GM19467 (cell line): ENCODE data around the gene ICOS.
A peak's percentile ranks its signal among the peaks of the same experiment; 100 is the strongest.
"Not testable (repeated sequence)": the region's sequence is repeated elsewhere in the genome, so short reads cannot be mapped to it uniquely, and the experiment has no call there.

ENCODE experiments used
- ATAC-seq: cut with Tn5 transposase; IDR thresholded peaks from one replicate; pipeline ENCODE4 v1.9.1; 2021; ENCODE audit warnings: mild to moderate bottlenecking, moderate library complexity; ENCODE audit not compliant: unreplicated experiment

Gene ICOS

DNA sequence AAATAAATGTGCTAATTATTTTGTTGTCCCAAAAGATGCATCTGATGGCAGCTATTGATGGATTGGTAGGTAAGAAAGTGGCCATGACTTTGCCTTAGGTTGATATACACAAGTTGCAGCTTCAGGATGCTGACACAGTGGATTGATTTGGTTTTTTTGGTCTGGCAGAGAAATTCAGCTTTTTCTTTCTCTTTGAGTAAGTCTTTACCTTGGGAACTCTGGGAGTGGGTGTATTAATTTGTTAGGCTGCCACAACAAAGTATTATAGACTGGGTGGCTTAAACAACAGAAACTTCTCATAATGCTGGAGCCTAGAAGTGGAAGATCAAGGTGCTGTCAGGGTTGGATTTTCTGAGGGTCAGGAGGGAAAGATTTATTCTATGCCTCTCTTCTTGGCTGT is 19.8 kb upstream of the ICOS start:
- ATAC-seq = no peak

DNA sequence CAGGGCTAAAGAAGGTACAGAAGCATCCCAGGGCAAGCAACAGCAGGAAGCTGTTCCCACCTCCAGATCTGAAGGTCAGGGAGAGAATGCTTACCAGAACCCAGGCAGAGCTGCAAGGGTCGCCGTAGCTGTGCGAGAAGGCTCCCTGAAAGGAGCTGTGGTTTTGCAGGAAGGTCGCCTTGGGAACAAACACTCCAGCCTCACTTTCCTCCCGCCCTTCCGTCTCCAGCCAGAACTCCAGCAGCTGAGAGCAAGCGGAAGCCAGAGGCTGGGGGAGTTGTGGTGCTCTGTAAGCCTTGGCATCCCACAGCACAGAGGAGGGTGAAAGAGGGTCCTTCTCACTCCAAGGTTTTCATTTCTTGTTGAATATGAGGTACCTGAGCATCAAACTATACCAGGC is 18.3 kb upstream of the ICOS start:
- ATAC-seq = no peak

DNA sequence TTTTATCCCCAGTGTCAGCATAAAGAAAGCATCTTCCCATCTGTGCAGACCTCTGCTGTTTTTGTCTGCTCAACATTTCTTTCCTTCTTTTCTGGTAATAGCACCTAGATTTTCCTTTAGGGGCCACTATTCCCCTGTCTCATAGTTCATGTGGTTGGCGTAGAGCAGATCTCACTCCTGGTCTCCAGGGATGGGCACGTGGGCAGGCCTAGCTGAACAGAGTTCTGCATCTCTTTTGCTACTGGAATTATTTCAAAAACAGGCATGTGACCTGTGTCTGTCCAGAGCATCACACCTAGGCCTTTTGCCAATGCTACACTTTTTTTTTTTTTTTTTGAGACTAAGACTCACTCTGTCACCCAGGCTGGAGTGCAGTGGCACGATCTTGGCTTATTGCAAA is 17.7 kb upstream of the ICOS start:
- ATAC-seq = no peak

DNA sequence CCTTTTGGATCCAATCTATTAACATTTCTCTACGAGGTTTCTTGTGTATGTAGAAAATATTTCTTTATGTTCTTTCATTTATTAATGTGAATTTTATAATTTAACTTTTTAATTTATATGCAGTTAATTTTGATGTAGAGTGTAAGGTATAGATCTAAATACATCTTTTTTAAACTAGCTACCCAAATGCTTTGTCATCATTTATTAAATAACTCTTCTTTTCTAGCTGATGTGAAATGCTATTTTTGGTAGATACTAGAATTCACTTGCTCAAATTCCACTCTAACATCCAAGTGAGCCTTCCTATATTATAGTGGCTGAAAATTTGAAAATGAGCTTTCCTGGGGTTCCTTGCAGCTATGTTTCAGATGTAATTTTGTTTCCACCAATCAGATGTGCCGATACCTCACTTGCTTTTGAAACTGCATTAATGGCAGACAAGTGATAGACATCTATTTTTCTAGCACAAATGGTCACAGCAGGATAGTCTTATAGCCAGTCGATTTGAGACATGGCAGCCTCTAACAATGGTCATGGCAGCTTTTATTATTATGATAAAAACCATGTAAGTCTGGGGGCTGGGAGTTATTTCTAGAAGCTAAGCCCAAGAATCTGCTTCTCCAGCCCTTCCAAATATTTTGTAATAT is 10.9 kb upstream of the ICOS start:
- ATAC-seq = no peak

DNA sequence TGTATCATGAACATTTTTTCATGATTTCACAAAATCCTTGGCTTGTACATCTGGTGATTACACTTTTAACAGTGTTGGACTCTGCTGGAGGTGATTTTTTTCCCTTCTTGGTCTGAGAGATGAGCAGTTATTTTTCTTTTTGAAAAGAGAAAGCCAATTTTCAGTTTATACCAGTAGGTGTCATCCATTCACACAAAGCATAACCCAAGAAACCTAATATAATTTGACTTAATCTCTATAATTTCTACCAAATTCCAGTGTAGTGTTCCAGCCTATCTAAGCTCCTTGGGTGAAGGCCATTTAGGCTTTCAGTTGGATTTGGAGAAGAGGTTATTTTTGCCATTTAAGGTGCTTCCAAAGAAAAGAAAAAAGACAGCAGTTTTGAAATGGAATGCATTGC is 7.7 kb upstream of the ICOS start:
- no peak for ATAC-seq

DNA sequence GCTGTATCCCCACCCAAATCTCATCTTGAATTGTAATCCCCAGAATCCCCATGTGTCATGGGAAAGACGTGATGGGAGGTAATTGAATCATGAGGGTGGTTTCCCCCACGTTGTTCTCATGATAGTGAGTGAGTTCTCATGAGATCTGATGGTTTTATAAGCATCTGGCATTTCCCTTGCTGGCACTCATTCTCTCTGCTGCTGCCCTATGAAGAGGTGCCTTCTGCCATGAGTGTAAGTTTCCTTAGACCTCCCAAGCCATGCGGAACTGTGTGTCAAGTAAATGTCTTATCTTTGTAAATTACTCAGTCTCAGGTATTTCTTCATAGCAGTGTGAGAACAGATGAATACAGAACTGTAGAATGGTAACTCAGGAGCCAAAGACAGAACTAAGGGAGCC is 5.3 kb upstream of the ICOS start:
- not testable (repeated sequence) for ATAC-seq

DNA sequence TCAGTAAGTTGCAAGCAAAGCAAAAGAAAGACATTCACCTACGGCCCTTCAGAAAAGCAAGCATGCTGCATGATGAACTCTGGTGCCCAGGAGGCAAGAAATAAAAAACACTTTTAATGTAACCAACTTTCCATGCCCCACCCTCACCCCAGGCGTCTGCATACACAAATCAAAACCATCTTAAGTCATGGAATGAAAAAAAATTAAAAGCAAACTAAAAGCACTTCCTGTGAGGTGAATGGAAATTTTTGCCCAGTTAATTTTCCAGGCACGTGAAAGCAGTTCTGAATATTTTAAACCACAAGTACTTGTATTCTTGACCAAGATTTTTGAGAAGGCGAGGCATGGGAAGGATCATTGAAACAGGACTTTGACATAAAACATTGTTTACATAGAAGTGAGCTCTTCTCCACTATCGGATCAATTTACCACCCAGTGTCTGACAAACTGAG is 2.5 kb upstream of the ICOS start:
- ATAC-seq = no peak

DNA sequence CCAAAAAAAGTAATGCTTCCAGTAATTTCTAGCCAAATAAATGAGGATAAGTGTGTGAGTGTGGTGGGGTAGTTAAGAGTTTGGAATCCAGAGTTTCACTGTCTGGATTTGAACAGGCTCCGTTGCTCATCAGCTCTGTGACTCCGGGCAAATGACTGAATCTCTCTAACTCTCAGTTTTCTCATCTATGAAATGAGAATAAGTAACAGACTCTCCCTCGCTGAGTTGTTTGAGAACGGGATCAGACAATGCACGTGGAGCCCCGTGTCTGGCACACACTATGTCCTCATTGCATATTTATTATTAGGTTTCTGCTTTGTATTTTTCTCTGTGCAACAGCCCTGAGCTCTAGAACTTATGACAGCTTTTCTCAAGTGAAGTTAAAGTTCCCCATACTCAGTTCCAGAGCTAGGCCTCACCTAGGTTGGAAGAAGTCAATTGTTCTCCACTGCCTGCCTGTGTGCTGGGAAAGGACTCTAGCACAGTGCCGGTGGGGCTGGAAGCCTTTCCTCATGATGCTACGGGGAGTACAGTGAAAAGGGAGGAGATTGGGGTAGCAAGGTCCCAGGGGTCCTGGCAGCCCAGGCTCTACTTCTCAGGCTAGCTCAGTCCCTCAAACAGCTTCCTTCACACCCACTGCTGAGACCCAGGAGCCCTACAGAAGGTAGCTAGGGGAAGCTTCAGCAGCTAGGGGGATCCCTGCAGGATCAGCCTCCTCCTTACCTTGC is 1.7 kb upstream of the ICOS start:
- no peak for ATAC-seq

DNA sequence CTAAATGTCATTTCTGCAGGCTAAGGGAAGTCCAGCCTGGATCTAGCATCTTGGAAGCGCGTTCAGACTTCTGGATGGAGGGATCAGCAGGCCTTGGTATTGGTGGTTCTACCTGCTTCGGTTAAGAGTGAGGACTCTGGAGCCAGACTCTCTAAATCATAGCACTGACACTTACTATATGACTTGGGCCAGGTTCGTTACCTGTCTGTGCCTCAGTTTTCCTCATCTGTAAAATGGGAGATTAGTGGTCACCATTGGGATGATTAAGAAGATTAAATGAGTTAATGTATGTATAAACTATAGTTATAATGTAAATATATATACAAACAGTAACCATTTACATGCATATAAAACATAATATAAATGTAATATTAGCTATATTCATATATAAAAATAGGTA is 995 bp upstream of the ICOS start:
- no peak for ATAC-seq

DNA sequence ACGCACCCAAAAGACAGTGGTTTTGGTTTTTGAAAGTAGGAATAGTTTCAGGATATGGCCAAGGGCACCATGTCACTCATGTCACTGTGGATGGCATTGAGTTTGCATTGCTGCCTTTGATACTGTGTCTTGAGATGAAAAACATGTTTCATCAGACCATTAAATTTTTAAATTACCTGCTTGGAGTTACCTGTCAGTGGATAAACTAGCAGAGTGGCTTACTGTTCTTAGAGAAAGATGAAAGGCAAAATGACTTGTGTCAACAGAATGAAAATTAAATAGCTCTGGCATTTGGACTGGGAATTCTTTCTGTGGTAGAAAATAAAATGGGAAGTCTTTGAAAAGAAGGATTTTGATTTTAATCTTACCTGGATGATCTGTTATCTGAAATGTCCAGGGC is 386 bp downstream of the ICOS start:
- ATAC-seq = no peak

DNA sequence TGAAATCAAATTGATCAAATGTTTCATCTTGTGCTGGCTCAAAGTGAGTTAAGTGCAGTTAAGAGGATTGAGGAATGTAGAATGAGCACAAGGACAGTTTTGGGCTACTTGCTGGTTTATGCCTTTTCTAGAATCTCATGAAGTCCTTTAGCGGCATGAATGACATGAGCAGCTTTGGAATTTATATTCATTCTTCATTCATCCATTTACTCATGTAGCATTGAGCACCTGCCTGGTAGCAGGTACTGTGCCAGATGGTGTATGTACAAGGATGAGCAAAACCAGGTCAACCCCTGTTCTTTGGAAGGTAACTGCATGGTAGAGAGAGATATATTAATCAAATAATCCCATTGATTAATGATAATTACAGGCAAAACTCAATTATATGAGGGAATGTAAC is 1.2 kb downstream of the ICOS start:
- ATAC-seq = no peak

DNA sequence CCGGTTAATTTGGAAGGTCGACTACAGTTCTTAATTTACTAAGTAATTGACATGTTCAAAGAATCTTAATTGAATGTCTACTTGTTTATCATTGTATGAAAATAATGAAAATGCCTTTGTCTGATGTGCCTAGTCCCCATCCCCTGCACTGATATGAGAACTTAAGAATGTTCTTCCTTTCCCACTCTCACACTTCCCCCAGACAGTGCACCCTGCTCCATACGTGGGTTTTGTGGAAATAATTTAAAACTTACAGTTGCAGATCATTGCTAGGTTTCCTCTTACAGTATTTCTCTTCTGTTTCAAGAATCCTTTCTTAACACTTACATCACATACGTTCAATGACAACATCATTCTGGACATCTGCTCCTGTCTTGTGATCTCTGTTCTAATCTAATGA is 3.5 kb downstream of the ICOS start:
- ATAC-seq = no peak

DNA sequence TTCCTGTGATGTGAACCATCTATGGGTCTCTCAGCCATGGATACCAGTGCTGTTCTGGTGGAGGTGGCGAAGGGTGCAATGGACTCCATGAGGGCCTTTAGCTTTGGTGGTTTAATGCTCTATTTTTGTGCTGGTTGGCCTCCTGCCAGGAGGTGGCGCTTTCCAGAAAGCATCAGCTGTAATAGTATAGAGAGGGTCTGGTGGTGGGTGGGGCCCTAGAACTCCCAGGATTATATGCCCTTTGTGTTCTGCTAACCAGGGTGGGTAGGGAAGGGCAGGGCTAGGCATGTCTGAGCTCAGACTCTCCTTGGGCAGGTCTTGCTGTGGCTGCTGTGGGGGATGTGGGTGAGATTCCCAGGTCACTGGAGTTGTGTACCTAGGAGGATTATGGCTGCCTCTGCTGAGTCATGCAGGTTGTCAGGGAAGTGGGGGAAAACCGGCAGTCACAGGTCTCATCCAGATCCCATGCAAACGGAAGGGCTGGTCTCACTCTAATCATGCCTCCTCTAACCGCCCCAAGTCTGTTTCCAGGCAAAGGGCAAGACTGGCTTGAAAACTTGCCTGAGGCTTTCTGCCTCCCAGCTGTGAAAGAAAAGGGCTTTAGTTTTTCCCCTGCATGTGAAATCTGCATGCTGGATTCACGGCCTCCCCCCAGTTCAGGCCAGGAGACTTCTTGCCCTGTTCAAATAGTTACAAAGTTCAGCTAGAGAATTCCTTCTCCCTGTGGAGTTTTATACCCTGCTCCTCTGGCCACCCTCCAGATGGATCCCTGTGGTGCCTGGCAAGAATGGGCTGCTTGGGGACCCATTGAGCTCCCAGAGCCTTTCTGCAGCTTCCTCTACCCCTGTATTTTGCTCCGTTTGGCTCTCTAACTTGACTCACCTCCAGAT is 7.2 kb downstream of the ICOS start:
- not testable (repeated sequence) for ATAC-seq

DNA sequence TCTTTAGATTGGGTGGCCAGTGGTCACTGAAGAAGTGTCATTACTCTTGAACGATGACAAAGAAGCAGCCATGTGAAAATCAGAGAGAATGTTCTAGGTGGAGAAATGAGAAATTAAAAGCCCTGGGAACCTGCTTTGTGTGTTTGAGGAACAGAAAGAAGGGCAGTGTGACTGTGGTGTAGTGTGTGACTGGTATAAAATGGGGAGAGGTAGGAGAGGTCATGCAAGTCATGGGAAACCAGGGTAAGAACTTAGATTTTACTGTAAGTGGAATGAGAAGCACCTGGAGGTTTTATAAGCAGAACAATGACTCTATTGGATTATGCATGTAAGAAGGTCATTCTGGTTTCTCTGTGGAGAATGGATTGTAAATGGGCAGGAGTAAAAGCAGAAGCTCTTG is 12.2 kb downstream of the ICOS start:
- no peak for ATAC-seq

DNA sequence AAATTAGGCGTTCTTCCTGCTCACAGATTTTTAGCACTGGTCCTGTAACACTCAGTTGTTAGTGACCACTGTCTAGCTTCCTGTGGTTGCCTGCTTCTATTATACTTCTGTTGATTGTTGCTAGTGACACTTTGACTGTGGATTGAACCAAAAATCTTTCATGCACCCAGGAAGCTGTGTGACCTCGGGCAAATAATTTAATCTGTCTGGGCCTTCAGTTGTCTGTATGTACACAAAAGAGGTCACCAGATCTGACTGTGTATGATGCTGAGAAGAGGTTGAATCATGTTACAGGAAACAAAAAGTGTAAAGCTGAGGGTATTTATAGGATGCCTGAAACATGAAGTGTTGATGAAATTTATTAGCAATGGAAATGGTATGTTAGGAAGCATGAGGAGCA is 12.7 kb downstream of the ICOS start:
- no peak for ATAC-seq

DNA sequence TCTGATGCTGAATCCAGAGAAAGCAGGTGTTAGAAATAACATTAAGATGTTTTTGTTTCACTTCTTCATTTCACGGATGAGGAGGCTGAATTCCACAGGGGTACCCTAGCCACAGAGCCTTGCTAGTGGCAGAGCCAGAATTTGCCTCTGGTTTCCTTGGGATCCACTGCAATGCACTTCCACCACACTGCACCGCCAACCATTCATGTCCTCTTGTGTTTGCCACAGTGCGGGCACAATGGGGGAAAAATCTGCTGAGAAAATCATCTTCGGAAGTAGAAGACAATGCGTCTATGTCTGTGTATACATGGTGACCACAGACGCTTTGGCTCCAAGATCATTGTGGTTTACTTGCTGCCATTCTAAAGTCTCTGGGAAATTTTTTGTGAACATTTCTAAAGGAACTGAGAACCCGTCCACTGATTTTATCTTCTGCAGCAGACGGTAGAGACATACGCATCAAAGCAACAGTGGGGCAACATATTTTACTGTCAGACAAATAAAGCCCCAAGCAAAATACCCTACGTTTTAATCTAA is 14.9 kb downstream of the ICOS start:
- ATAC-seq = no peak

DNA sequence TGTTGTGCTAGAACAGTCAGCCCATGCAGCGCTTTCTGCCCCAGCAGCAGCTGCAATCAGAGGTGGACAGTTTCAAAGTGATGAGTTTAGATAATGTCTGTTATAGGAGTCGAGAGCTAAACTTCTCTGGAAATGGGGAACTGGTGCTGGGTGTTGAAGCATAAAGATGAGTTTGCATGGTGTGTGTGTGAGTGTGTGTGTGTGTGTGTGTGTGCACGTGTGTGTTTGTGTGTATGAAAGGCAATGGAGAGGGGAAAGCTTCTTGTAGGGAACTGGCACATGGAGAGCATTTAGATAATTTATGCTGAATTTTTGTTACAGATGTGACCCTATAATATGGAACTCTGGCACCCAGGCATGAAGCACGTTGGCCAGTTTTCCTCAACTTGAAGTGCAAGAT is 22.7 kb downstream of the ICOS start:
- ATAC-seq = no peak

DNA sequence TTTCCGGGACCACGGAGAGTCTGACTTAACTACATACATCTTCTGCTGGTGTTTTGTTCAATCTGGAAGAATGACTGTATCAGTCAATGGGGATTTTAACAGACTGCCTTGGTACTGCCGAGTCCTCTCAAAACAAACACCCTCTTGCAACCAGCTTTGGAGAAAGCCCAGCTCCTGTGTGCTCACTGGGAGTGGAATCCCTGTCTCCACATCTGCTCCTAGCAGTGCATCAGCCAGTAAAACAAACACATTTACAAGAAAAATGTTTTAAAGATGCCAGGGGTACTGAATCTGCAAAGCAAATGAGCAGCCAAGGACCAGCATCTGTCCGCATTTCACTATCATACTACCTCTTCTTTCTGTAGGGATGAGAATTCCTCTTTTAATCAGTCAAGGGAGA is 23.1 kb downstream of the ICOS start:
- no peak for ATAC-seq

DNA sequence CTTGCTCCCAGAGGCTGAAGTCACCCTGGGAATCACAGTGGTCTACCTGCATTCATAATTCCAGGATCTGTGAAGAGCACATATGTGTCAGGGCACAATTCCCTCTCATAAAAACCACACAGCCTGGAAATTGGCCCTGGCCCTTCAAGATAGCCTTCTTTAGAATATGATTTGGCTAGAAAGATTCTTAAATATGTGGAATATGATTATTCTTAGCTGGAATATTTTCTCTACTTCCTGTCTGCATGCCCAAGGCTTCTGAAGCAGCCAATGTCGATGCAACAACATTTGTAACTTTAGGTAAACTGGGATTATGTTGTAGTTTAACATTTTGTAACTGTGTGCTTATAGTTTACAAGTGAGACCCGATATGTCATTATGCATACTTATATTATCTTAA is 24.2 kb downstream of the ICOS start:
- no peak for ATAC-seq

DNA sequence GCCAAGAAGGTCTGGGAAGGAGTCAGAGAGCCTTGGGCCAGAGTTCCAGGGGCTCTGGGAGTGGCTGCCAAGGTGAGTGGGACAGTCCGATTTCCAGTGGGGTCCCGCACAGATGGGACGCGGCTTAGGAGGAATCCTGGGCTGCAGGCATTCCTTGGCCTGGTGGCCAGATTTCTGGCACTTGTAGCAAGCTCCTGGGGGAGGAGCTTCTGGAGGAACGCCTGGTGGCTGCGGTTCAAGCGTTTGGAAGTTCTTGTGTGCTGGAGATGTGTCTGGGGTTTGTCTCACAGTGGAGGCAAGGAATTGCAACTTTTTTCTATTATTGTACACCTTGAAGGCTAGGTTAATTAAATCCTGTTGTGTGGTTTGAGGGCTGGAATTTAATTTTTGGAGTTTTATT is 28.6 kb downstream of the ICOS start:
- ATAC-seq = not testable (repeated sequence)

DNA sequence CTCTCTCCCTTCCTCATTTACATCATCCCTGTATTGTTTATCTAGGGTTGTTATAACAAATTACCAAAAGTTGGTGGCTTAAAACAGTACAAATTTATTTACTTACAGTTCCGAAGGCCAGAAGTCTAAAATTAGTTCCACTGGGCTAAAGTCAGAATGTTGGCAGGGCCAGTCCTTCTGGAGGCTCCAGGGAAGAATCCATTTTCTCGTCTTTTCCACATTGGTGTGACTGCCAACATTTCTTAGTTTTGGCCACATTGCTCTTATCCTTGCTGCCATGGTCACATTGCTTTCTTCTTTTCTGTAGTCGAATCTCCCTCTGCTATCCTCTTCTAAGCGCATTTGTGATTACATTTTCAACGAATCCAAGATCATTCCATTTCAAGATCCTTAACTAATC is 34.7 kb downstream of the ICOS start:
- no peak for ATAC-seq

DNA sequence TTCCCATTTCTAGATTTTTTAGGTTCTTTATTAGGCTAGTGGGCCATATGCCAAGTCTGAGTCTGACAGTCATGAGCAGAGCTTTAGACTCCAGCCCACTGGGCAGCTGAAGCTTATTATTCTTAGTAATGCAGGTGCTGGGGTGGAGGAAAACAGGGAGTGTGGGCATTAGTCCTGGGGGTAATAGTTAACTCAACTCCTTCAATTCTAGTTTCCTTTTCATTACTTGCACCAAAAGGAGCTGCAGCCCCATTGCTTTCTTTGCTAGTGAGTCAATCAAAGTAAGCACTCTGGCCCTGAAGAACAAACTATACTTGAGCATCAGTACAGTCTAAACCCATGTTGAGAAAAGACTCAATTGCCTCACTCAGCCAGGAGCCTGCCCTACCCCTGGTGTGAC is 35.5 kb downstream of the ICOS start:
- ATAC-seq = peak; percentile 70
